ENCODE measurements around the gene ULK2.

DNA sequence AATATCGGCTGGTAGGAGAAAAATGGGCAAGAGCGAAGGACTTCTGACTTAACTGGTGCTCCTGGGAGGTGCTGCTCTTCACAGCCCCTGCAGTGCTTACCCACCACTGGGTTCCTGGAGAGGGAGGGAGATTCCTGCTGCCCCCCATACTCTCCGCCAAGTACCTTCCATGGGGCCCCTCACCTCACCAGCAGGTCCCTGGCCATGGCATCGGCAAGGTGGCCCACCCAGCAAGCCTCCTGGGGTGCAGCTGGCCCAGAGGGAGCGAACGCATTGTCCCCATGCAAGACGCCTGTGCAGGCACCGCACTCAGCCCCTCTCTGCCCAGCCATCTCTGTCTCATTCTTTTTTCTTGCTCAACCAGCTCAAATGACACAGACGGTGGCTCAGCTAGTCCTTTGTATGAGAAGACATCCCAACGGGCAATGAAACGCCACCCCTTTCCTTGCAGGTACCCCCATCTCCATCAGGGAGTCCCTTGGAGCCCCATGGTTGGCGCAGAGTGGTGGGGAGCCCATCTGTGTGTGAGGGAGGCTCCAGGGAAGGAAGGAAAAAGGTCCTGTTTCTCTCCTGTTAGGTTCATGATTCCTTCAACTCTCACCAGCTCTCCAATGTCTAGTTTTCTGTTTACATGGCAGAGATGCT is 110.1 kb downstream of the ULK2 start:
- TF ChIP-seq POLR2A (IDR thresholded peaks at IDR 0.05; ENCODE audit: low read length) (no peak), GATA1 (IDR thresholded peaks at IDR 0.05; ENCODE audit: low read depth, low read length) (no peak)

All from erythroblast (primary cell).